ENCODE data around the gene TSHR.
"Not testable (repeated sequence)": the region's sequence is repeated elsewhere in the genome, so short reads cannot be mapped to it uniquely, and the experiment has no call there.

TSHR gene

DNA sequence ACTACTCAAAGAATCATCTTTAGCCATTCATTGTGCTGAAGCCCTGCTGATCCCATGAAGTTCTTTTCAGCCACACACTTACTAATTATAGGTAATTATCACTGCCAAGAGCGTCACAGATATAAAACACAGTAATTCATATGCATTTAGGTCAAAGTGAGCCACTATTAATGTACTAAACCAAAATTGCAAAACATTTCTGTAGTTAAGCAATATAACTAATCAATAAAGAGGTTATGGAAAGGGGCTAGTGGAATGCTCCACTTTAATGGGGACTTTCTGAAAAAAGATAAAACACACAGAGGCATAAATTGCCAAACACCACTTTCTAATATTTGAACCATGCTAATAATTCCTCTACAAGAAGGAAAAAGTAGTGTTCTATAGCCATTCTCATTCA lies 7.1 kb upstream of the TSHR start:
- DNase-seq (ENCODE audit: low read depth), result no peak
- H3K4me3 ChIP-seq (ENCODE audit: control insufficient read depth, low read depth, low read length), result no peak overlapping the region
- TF ChIP-seq, protein P1, sequence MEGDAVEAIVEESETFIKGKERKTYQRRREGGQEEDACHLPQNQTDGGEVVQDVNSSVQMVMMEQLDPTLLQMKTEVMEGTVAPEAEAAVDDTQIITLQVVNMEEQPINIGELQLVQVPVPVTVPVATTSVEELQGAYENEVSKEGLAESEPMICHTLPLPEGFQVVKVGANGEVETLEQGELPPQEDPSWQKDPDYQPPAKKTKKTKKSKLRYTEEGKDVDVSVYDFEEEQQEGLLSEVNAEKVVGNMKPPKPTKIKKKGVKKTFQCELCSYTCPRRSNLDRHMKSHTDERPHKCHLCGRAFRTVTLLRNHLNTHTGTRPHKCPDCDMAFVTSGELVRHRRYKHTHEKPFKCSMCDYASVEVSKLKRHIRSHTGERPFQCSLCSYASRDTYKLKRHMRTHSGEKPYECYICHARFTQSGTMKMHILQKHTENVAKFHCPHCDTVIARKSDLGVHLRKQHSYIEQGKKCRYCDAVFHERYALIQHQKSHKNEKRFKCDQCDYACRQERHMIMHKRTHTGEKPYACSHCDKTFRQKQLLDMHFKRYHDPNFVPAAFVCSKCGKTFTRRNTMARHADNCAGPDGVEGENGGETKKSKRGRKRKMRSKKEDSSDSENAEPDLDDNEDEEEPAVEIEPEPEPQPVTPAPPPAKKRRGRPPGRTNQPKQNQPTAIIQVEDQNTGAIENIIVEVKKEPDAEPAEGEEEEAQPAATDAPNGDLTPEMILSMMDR (conservative IDR thresholded peaks at IDR 0.05; ENCODE audit: control insufficient read depth, insufficient read depth, low read depth, low read length), result no peak

DNA sequence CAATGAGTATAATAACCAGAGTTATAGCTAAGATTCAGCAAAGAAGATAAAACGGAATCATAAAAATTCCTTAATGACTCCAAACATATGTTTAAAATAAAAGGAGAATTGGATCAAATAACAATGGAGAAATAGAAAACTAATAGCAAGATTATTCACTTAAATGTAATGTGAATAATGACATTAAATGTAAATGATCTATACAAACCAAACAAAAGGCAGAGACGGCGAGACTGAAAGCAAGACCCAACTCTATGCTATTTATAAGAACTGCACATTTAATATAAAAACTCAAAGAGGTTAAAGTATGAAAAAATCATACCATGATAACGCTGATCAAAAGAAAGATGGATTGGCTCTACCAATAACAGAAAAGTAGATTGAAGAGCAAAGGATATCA lies 3.9 kb upstream of the TSHR start:
- no peak for DNase-seq (ENCODE audit: low read depth)
- H3K4me3 ChIP-seq (ENCODE audit: control insufficient read depth, low read depth, low read length), result no peak overlapping the region
- TF ChIP-seq, protein P1 (conservative IDR thresholded peaks at IDR 0.05; ENCODE audit: control insufficient read depth, insufficient read depth, low read depth, low read length), result no peak

DNA sequence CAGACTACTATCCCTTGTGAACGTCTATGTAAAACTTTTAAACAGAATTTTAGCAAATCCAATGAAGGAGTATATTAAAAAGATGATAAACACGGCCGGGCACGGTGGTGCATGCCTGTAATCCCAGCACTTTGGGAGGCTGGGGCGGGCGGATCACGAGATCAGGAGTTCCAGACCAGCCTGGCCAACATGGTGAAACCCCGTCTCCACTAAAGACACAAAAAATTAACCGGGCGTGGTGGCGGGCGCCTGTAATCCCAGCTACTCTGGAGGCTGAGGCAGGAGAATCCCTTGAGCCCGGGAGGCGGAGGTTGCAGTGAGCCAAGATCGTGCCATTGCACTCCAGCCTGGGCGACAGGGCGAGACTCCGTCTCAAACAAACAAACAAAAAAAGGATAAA lies 2.2 kb upstream of the TSHR start:
- DNase-seq (ENCODE audit: low read depth), result not testable (repeated sequence)

DNA sequence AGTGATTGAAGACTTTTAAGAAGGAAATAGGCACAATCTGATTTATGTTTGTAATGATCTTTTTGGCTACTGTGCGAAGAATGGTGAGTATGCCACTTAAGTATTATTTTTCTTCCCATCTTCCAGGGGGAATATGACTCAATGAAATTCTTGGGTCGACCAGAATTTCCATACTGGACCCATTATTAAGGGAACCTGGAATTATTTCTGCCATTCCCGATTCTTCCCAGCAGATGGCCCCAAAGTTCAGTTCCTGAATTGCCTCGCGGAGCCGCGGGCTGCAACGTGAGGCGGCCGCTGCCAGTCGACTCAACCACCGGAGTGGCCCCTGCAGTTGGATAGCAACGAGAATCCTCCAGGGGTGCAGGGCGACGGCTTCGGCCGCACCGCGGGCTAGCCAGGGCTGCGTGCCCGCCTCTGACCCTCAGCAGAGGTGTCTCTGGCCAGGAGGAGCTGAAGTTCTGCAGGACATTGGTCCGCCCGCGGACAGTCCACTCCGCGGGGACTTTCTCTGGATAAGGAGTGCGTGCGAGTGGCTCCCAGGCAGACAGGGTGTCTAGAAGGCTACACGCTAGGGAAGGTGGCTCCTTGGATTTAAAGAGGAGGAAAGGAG lies 628 bp upstream of the TSHR start:
- peak overlapping the region; percentile 55 for H3K4me3 ChIP-seq (ENCODE audit: control insufficient read depth, low read depth, low read length)
- DNase-seq (ENCODE audit: low read depth), result peak; percentile 89
- TF ChIP-seq, protein P1 (conservative IDR thresholded peaks at IDR 0.05; ENCODE audit: control insufficient read depth, insufficient read depth, low read depth, low read length), result peak; percentile 74

More for the DNA sequence above, 2.2 kb upstream of the TSHR start:
- H3K4me3 ChIP-seq (ENCODE audit: control insufficient read depth, low read depth, low read length), result not testable (repeated sequence)

- TF ChIP-seq, protein P1 (conservative IDR thresholded peaks at IDR 0.05; ENCODE audit: control insufficient read depth, insufficient read depth, low read depth, low read length), result no peak
- no peak for DNase-seq (ENCODE audit: low read depth)
- no peak overlapping the region for H3K4me3 ChIP-seq (ENCODE audit: control insufficient read depth, low read depth, low read length)
Observed at GRCh38 chr14:80956102-80956501, 681 bp downstream of the TSHR start.

DNA sequence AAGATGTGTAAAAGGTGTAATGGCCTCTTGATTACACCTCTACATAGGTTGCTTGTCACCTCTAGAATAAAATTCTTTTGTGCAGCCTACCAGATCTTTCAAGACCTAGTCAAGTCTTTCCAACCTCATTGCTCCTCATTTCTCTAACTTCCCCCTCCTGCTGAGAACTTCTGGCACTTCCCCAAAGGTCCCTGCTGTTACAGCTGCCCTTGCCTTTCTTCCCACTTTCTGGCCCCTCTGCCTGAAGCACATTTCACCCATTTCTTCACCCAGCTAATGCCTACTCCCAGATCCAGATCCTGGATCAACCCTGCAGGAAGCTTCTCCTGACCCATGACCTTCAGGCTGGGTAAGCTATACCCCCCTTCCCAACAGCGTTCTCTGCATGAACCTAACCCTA lies 1.5 kb downstream of the TSHR start:
- no peak for DNase-seq (ENCODE audit: low read depth)
- TF ChIP-seq, protein P1 (conservative IDR thresholded peaks at IDR 0.05; ENCODE audit: control insufficient read depth, insufficient read depth, low read depth, low read length), result no peak
- no peak overlapping the region for H3K4me3 ChIP-seq (ENCODE audit: control insufficient read depth, low read depth, low read length)

- TF ChIP-seq, protein P1 (conservative IDR thresholded peaks at IDR 0.05; ENCODE audit: control insufficient read depth, insufficient read depth, low read depth, low read length), result no peak
- no peak overlapping the region for H3K4me3 ChIP-seq (ENCODE audit: control insufficient read depth, low read depth, low read length)
- no peak for DNase-seq (ENCODE audit: low read depth)
Observed at GRCh38 chr14:80957613-80958012, 2.2 kb downstream of the TSHR start.
